HL-60/S4 treated with phorbol 12-myristate 13-acetate at 8.2 ng/mL for 4 days and 3 days (cell line): ENCODE results near the gene FMO5.

Experiments used
- in situ Hi-C: fragments of 300-500 bp; cut with MboI; formaldehyde crosslinking; loops from 2 replicates; pipeline ENCODE4 v1.15.0; 2022; ENCODE audit warnings: low sequenced_read_pairs

FMO5 gene, protein sequence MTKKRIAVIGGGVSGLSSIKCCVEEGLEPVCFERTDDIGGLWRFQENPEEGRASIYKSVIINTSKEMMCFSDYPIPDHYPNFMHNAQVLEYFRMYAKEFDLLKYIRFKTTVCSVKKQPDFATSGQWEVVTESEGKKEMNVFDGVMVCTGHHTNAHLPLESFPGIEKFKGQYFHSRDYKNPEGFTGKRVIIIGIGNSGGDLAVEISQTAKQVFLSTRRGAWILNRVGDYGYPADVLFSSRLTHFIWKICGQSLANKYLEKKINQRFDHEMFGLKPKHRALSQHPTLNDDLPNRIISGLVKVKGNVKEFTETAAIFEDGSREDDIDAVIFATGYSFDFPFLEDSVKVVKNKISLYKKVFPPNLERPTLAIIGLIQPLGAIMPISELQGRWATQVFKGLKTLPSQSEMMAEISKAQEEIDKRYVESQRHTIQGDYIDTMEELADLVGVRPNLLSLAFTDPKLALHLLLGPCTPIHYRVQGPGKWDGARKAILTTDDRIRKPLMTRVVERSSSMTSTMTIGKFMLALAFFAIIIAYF

DNA sequence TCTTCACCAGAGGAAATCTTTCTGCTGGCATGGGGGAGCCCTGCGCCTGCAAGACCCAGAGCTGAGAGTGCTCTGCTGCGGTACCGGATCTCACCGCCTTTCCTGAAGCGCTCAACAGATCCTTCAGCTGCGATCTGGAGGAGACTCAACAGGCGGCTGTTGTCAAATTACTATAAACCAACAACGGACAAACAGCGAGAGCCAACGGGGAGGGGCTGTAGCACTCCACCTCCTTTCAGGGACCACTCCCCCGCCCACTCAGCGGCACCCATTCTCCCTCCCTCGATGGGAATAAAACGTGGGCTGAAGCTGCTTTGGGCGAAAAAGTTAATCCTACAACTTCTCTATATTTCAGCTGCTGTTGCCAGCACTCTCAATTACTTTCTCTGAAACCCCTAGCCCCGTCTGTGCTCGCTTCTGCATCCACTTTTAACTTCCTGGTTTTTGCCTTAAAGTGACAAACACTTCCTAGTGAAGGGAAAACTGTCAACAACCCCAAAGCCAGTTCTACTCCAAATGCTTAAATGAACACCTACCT, at the start of gene FMO5:
TSS of gene FMO5 (minus strand) at position 147 of the 538 bp plus-strand sequence. CDS start 310 bp downstream, outside the sequence.
- in situ Hi-C loops = no loop called here

DNA sequence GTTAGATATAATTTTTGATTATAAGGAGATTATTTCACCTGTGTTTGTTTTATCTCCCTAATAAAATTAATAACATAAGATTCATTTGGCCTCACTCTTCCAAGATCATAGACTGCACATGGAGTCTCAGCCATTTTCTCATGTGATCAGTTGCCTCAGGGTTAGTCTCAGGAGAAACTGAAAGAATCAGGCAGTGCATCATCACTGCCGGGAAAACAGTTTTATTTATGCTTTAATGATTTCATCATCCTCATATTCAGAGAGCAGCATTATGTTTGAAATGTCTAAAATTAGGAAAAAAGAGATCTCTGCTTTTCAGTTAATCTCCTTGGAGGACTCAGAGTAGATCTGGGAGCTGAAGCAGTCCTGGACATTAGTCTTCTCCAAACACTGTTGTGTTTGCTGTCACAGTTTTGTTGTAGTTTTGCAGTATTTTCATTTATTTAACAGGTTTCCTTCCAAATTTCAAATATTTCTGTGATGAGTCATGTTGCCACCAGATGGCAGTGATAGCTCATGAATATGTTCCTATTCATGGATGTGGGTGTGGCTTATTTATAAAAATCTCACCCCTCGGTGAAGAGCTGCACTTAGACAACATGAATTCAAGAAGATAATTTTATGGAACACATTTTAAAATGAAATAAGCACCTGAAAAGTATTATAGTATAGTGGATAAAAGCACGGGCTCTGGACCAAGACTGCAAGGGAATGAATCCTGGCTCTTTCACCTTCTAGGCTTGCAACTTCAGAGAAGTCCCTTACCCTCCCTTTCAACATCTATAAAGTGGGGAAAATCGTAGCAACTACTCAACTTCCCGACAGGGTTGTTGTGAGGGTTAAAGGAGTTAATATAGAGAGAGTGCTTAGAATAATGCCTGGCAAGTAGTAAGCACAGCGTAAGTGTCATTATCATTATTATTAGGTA, 48.5 kb upstream of the FMO5 start:
- in situ Hi-C loops = no loop called here

DNA sequence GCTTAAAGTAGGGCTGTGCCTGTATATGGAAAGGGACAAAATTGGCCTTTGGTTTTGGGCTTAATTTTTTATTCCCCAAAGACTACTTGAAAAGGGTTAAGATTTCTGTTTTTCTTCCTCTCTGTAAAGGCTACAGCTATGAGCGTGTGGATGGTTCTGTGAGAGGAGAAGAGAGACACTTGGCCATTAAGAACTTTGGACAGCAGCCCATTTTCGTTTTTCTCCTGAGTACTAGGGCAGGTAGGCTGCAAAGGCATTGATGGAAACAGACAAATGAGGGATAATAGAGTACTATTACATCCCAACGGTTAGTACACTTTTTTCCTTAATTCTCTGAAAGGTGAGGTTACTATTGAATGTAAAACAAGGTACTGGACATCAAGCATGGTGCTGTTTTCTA, 46.9 kb upstream of the FMO5 start:
- in situ Hi-C loops = no loop called here

DNA sequence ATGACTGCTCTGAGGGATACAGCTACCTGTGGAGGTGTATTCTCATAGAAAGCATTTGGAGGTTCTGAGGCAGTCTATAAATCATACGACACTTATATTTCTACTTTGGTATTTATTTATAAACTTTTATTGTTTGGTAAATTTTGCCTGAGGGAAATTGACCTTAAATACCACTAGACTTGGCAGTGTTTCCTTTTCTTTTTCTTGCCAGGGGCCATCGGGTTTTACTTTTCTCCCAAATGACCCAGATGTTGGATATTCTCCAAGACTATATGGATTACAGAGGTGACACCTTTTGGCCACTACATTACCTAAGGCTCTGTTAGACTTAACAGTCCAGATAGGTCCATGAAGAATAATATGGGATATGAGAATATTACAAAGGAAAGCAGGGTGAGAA, 45.6 kb upstream of the FMO5 start:
- in situ Hi-C loops = no loop called here

DNA sequence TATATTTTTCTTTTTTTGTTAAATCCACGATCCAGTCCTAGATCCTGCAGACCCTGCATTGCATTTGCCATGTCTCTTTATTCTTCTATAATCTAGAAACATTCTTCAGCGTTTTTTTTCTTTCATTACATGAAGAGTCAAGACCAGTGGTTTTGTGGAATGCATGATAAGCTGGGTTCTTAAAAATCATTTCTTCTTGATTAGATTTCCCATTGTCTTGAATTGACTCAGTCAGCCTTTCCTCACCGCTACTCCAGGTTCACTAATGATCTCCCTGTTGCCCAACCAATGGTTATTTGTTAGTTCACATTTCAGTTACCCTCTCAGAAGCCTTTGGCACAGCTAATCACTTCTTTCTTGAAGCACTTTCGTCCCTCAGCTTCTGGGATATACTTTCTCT, 42.6 kb upstream of the FMO5 start:
- in situ Hi-C loops = no loop called here

DNA sequence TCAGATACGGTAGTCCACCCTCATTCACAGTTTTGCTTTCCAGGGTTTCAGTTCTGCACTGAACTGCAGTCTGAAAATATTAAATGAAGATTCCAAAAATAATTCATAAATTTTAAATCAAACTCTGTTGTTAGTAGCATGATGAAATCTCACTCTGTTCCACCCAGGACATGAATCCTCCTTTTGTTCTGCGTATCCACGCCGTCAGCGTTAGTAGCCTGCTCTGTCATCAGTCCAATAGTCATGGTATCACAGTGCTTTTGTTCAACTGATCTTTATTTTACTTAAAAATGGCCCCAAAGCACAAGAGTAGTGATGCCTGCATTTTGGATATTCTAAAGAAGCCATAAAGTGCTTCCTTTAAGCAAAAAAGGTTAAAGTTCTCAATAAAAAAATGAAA, 41.2 kb upstream of the FMO5 start:
- in situ Hi-C loops = no loop called here

DNA sequence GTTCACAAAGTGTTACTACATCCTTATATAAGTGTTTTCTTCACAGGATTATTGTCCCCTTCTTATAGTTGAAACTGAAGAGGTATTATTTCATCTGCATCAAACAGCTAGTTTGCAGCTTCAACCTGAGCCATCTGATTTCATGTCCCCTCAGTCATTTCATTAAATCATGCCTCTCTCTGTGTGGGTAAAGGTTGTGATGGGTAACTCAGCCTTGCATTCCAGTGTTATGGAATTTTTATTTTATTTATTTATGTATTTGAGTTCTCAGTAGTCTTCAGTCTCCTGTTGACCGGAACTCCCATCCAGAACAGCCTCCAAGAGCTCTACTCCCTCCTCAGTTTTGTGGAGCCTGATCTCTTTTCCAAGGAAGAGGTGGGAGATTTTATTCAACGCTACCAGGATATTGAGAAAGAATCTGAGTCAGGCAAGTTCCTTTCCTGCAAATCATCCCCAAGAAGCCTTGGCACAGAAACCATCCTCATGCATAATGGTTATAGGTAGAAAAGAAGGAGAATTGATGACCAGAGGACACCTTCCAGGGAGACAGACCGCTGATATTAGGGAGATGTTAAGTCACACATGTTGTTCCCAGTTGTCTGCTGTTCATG, 39.1 kb upstream of the FMO5 start:
- in situ Hi-C loops = no loop called here

DNA sequence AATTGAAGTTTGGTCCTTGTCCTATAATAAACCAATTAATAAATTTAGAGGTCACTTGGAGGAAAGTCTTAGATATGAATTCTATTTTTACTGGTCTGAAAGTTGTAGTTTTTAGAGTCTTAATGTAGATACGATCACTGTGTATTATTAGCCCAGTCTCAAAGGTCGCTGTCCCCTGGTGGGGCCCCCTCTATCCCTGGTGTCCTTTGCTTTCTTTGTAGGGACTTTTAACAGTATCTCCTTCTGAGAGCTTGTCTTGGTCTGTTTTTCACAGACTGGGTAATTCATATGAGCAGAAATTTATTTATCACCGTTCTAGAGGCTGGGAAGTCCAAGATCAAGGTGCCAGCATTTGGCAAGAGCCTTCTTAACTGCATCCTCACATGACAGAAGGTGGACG, 35.8 kb upstream of the FMO5 start:
- in situ Hi-C loops = no loop called here

DNA sequence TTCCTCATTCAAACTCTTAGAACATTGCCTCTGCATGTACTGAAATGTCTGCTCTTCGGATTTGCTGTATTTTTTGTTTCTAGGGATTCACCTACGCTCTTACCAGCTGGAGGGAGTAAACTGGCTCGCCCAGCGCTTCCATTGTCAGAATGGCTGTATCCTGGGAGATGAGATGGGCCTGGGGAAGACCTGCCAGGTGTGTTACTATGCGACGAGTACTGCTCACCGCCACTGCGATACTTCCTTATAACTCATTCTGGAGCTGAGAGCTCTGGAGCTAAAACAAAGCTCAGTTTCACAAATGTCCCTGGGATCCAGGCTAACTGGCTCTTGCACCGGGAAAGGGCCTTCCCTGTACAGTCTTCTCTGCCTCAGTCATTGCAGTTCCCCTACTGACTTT, 27.4 kb upstream of the FMO5 start:
- in situ Hi-C loops = no loop called here

DNA sequence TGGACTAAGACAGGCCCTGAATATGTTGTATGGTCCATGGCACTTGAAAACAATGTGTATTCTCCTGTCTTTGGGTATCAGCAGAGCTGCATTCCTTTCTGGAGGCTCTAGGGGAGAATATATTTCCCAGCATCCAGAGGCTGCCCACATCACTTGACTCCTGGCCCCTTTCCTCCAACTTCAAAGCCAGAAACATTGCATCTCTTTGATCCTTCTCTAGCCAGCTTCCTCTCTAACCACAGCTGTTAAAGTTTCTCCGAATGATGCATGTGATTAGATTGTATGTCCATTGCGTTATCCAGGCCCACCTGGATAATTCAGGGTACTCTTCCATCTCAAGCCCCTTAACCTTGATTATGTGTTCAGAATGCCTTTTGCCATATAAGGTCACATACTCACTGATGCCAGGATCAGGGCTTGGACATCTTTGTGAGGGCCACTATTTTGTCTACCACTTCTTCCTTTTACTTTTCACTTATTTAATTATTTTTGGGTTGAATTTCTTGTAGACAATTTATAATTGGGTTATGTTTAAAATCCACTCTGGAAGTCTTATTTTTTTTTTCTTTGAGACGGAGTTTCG, 22.6 kb upstream of the FMO5 start:
- in situ Hi-C loops = no loop called here

DNA sequence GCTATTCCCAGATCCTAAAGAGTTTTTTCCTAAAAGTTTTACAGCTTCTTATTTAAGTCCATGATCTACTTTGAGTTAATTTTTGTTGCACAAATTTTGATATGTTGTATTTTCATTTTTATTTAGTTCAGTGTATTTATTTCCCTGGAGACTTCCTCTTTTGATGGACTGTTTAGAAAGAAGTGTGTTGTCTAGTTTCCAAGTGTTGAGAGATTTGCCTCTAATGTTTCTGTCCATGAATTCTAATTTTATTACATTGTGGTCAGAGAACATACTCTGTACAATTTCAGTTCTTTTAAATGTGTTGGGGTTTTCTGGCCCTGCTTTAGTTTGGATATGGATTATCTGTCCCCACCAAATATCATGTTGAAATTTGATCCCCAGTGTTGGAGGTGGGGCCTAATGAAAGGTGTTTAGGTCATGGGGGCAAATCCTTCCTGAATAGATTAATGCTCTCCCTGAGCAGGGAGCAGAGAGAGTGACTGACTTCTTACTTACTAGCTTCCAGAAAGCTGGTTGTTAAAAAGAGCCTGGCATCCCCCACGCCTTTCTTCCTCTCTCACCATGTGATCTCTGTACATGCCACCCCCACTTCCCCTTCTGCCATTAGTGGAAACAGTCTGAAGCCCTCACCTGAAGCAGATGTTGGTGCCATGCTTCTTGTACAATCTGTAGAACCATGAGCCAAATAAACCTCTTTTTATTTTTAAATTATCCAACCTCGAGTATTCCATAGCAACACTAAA, 21.9 kb upstream of the FMO5 start:
- in situ Hi-C loops = no loop called here

DNA sequence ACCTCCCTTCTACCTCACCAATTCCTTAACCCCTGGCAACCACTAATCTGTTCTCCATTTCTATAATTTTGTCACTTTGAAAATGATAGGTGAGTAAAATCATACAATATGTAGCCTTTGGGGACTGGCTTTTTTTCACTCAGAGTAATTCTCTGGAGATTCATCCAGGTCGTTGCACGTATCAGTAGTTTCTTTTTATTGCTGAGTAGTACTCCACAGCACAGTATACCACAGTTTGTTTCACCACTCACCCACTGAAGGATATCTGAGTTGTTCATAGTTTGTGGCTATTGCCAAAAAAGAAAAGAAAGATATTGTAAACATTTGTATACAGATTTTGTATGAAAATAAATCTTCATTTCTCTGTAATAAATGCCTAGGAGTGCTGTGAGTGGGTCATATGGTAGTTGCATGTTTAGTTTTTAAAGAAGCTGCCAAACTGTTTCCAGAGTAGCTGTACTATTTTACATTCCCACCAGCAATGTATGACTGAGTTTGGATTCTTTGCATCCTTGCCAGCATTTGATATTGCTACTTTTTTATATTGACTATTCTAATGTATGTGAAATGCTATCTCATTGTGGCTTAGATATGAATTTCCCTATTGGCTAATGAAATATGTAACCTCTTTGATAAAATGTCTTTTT, 21.0 kb upstream of the FMO5 start:
- in situ Hi-C loops = no loop called here

DNA sequence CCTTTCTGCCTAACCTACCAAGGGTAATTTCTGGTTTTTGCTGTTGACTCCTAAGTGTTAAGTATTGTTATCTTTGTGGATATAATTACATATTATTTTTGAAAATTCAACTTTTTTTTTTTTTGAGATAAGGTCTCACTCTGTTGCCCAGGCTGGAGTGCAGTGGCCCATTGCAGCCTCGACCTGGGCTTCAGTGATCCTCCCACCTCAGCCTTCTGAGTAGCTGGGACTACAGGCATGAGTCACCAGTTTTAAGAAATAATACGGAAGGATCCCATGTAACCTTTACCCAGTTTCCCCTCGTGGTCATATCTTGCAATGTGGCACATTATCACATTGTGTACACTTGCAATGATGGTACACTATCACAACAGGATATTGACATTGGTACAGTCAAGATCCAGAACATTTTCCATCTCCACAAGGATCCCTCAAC, 20.5 kb upstream of the FMO5 start:
- in situ Hi-C loops = no loop called here

DNA sequence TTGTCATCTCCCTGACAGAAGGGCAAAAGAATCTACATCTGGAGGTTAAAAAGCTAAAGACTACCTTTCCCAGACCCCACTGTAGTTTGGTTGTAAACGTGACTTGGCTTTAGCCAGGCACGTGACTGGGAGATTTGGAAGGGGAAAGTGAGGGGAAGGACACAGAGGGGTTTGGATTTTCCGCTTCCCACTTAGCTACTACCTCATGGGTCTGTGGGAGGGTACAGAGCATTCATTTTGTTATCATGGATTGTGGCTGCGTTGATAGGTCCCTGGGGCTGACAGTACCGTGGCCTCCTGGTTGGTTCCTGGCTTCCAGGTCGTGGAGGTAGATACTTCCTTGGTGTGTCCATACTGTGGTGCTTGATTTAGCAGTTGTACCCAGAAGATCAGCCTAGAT, 20.0 kb upstream of the FMO5 start:
- in situ Hi-C loops = no loop called here

DNA sequence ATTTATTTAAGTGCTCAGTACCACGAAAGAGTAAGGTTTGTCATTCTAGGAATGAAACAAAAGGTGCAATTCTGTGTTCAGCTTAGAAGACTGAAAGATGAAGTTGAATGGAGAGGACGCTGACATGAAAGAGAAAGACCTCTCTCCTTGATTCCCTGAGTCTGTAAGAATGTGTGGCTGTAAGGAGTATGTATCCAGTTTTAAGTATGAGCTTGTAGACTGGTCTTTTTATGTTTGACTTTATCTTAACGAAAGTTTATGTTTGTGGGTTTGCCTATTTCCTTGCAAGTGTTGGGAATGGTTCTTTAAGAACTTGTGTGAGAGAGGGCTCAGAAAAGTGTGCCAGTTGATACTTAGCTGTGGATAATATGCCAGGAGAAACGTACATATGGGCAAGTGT, 18.7 kb upstream of the FMO5 start:
- in situ Hi-C loops = no loop called here

DNA sequence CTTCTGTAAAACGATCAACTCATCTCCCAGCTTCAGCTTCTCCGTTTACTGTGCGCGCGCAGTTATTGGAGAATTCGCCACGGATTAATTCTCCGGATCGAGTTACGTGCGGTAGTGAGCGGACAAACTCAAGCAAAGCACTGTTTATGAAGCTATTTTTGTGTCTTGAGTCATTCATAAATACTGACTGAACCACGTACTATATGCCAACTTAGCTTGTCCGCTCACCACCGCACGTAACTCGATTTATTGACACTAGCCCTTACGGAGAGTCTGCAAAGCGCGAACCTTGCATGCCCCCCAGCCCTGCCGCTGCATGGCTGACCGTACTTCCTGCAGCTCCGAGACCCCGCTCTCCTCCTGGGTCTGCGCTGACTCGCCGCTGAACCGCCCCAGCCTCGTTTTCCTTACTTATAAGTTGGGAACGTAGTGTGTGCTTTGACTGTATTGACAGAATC, 18.1 kb upstream of the FMO5 start:
- in situ Hi-C loops = no loop called here

DNA sequence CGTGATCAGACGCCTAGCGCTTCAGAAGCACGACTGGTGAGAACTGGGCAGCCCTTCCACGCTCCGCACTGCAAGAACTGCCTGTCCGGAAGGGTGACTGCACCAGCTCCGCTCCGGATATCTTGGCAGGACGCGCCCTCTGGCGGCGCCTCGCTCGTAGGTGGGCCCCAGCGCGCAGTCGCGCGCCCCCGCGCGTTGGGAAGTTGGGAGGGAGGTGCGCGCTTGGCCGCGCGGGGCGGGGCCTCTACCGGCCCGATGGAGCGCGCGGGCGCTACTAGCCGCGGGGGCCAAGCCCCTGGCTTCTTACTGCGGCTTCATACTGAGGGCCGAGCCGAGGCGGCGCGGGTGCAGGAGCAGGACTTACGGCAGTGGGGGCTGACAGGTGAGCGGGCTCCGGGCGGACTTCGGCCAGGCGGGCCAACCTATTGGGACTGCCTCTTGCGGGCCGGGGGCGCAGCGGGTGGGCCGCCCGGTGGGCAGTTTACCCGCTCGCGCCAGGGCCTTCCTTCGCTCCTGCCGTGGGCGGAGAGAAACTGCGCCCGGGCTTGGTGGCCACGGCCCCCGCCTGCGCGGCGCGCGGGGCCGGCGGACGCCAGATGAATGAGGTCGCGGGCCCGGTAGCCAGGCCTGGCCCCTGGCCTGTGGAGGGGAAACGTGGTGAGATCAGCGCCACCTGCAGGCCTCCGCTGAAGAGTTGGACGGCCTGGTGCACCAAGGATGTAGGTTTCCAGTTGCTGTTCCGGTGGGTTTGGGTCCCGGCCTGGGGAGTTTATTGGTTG, 17.5 kb upstream of the FMO5 start, which contains the start of gene CHD1L:
TSS of gene CHD1L (plus strand) at position 236 of the 779 bp plus-strand sequence. CDS start at position 256, 20 bp downstream.
- in situ Hi-C loops = no loop called here

DNA sequence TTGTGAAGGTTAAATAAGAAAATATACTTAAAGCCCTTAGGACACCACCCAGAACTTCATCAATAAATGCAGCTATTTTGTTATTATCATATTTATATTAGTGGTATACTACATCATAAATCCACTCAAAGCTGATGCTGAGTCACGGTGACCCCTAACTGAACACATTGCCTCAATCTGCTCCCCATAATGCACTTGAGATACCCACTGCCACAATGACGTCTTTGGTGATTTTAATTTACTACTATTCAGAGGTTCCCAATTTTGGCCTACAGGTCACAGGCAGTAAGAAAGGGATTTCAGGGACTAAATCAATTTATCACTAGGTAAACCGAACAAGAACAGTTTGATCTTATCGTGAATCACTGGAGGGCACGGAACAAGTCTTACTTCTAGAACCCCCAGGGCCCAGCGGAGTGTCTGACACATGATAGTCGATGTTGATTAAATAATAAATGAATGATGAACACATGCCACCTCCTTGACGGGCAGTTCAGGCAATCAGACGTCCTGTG, 16.9 kb upstream of the FMO5 start:
- in situ Hi-C loops = no loop called here
